HepG2 (cell line): Measurements from ENCODE around the gene PRR12. TPM values are rescaled to one million over a fixed set of nuclear protein-coding genes. Genes with fewer than 3 reads are reported as not detected.

Experiments
- ATAC-seq: fragments of 200-7000 bp; cut with Tn5 transposase; 3 replicates; pipeline ENCODE4 v1.9.1; 2020; ENCODE audit warnings: mild to moderate bottlenecking, moderate library complexity
- BruUV-seq: library from RNA; stranded (reverse); fragments of 400-500 nt; replicated peaks from 2 replicates; lab custom pipeline; 2021; lab: Mats Ljungman, UMichigan
- CTCF ChIA-PET: fragments of 300-600 bp; formaldehyde crosslinking; extraction: SDS; loops from one replicate; lab custom pipeline; 2021; ENCODE audit warnings: low total read pairs, inconsistent platforms, low intra/inter-chr PET ratio; lab: Yijun Ruan, JAX
- POLR2A ChIA-PET: fragments of 350-600 bp; sonication (Branson Sonifier 250); formaldehyde crosslinking; loops from one replicate; lab custom pipeline; 2020; ENCODE audit warnings: antibody characterized with exemption, inconsistent platforms; lab: Yijun Ruan, JAX
- DNase-seq: peaks from one replicate; pipeline ENCODE4 v3.0.0-alpha.2; 2015; ENCODE audit warnings: low spot score
- FAIRE-seq: peaks from 3 replicates; lab custom pipeline; 2011; peaks lifted over from hg19 to GRCh38; lab: Jason Lieb, UNC
- H2AFZ ChIP-seq: one replicate; pipeline ENCODE4 v1.6.1; 2011; ENCODE audit warnings: low read length, inconsistent platforms
- H3K27ac ChIP-seq: fragments of 300-600 bp; 3 replicates; pipeline ENCODE4 v1.8.0; 2011; ENCODE audit warnings: mixed run types, mild to moderate bottlenecking, mixed read lengths, low read length, inconsistent platforms; ENCODE audit not compliant: insufficient read depth; ENCODE audit errors: extremely low read length
- H3K27me3 ChIP-seq, 2 experiments: fragments of 200-600 bp in 1 of 2; 2 replicates in 1 of 2; 3 replicates in 1 of 2; pipeline versions ENCODE4 v1.6.0 to v1.8.0; 2011; ENCODE audit warnings: low read length in 2 of 2, mild to moderate bottlenecking in 2 of 2, moderate library complexity in 2 of 2, inconsistent platforms in 1 of 2; ENCODE audit not compliant: insufficient read depth in 2 of 2, control insufficient read depth in 1 of 2
- H3K36me3 ChIP-seq, 2 experiments: fragments of 200-600 bp in 1 of 2; replicated peaks in 1 of 2; 2 replicates in 1 of 2; 3 replicates in 1 of 2; pipeline versions ENCODE4 v1.5.1 to v1.8.0; 2011; ENCODE audit warnings: low read length in 2 of 2, inconsistent platforms in 1 of 2; ENCODE audit not compliant: insufficient read depth in 2 of 2, control insufficient read depth in 1 of 2
- H3K4me1 ChIP-seq: 2 replicates; pipeline ENCODE4 v1.5.1; 2012; ENCODE audit warnings: low read length, inconsistent platforms; ENCODE audit not compliant: insufficient read depth
- H3K4me2 ChIP-seq: 2 replicates; pipeline ENCODE4 v1.6.0; 2011; ENCODE audit warnings: low read depth, low read length, inconsistent platforms
- H3K4me3 ChIP-seq, 3 experiments: fragments of 200-600 bp in 1 of 3; sonication (generic), shearing (Covaris generic) in 1 of 3; replicated peaks in 1 of 3; 2 replicates each; pipeline ENCODE4 v1.5.1; 2011 to 2016; ENCODE audit warnings: low read length in 3 of 3, inconsistent platforms in 2 of 3, low read depth in 2 of 3, mild to moderate bottlenecking in 2 of 3, control low read depth in 1 of 3, mixed read lengths in 1 of 3; ENCODE audit not compliant: insufficient read depth in 1 of 3
- H3K79me2 ChIP-seq: one replicate; pipeline ENCODE4 v1.6.1; 2011; ENCODE audit warnings: low read length, inconsistent platforms; ENCODE audit not compliant: insufficient read depth
- H3K9ac ChIP-seq: 2 replicates; pipeline ENCODE4 v1.6.0; 2011; ENCODE audit warnings: mild to moderate bottlenecking, low read depth, low read length, inconsistent platforms; ENCODE audit not compliant: insufficient read depth
- H3K9me3 ChIP-seq: 2 replicates; pipeline ENCODE4 v1.5.1; 2012; ENCODE audit warnings: mild to moderate bottlenecking, low read length
- H4K20me1 ChIP-seq: 2 replicates; pipeline ENCODE4 v1.6.0; 2011; ENCODE audit warnings: inconsistent platforms, mild to moderate bottlenecking, low read length, moderate library complexity; ENCODE audit not compliant: insufficient read depth
- ARID2 ChIP-seq: sonication (generic); formaldehyde crosslinking; IDR thresholded peaks from 2 replicates; pipeline ENCODE4 v1.8.1; 2022; ENCODE audit warnings: mild to moderate bottlenecking, missing genetic modification reagents, borderline replicate concordance
- ARID3A ChIP-seq: IDR thresholded peaks from 2 replicates; pipeline ENCODE4 v1.6.1; 2012; ENCODE audit warnings: low read depth, low read length, improper control_type of control experiment
- HOXA7 ChIP-seq: sonication (generic); formaldehyde crosslinking; IDR thresholded peaks from 2 replicates; pipeline ENCODE4 v1.8.1; 2022; ENCODE audit warnings: mild to moderate bottlenecking, missing genetic modification reagents, moderate library complexity
- NAIF1 ChIP-seq: sonication (generic); formaldehyde crosslinking; IDR thresholded peaks from 2 replicates; pipeline ENCODE4 v1.5.0; 2020; ENCODE audit warnings: mild to moderate bottlenecking, missing genetic modification reagents, borderline replicate concordance
- NCOA5 ChIP-seq: sonication (generic); formaldehyde crosslinking; IDR thresholded peaks from 2 replicates; pipeline ENCODE4 v1.4.0; 2020; ENCODE audit warnings: missing genetic modification reagents
- NFATC3 ChIP-seq: sonication (generic); formaldehyde crosslinking; IDR thresholded peaks from 2 replicates; pipeline ENCODE4 v1.5.1; 2020; ENCODE audit warnings: mild to moderate bottlenecking, missing genetic modification reagents
- PHF8 ChIP-seq: sonication (generic); formaldehyde crosslinking; IDR thresholded peaks from 2 replicates; pipeline ENCODE4 v1.5.0; 2020; ENCODE audit warnings: missing genetic modification reagents
- RFX3 ChIP-seq: IDR thresholded peaks from 2 replicates; pipeline ENCODE4 v1.6.1; 2016; ENCODE audit warnings: missing biosample characterization, missing genetic modification reagents
- RFXAP ChIP-seq: sonication (generic); formaldehyde crosslinking; IDR thresholded peaks from 2 replicates; pipeline ENCODE4 v1.4.0; 2020; ENCODE audit warnings: missing genetic modification reagents, borderline replicate concordance
- SETDB1 ChIP-seq: sonication (generic); formaldehyde crosslinking; IDR thresholded peaks from 2 replicates; pipeline ENCODE4 v1.5.1; 2020; ENCODE audit warnings: missing genetic modification reagents, mild to moderate bottlenecking, borderline replicate concordance
- SSRP1 ChIP-seq: IDR thresholded peaks from 2 replicates; pipeline ENCODE4 v1.6.1; 2016; ENCODE audit warnings: control low read depth
- SYNCRIP ChIP-seq: fragments of 200-400 bp; formaldehyde crosslinking; IDR thresholded peaks from 2 replicates; pipeline ENCODE4 v1.6.1; 2018; ENCODE audit warnings: mild to moderate bottlenecking, low read depth, low read length; ENCODE audit not compliant: insufficient read depth
- TBP ChIP-seq: sonication (generic); formaldehyde crosslinking; IDR thresholded peaks from 2 replicates; pipeline ENCODE4 v1.5.0; 2020; ENCODE audit warnings: missing genetic modification reagents
- UBTF ChIP-seq: sonication (generic); formaldehyde crosslinking; IDR thresholded peaks from 2 replicates; pipeline ENCODE4 v1.4.0; 2020; ENCODE audit warnings: mild to moderate bottlenecking, missing genetic modification reagents
- XBP1 ChIP-seq: sonication (generic); formaldehyde crosslinking; IDR thresholded peaks from 2 replicates; pipeline ENCODE4 v1.5.0; 2020; ENCODE audit warnings: missing genetic modification reagents
- ZMYM2 ChIP-seq: sonication (generic); formaldehyde crosslinking; IDR thresholded peaks from 2 replicates; pipeline ENCODE4 v1.8.0; 2022; ENCODE audit warnings: mild to moderate bottlenecking, missing genetic modification reagents
- ZNF331 ChIP-seq: sonication (generic); formaldehyde crosslinking; IDR thresholded peaks from 2 replicates; pipeline ENCODE4 v1.4.0; 2020; ENCODE audit warnings: missing genetic modification reagents
- ZNF446 ChIP-seq: sonication (generic); formaldehyde crosslinking; IDR thresholded peaks from 2 replicates; pipeline ENCODE4 v1.5.0; 2020; ENCODE audit warnings: mild to moderate bottlenecking, missing genetic modification reagents
- ZNF773 ChIP-seq: sonication (generic); formaldehyde crosslinking; IDR thresholded peaks from 2 replicates; pipeline ENCODE4 v1.4.0; 2020; ENCODE audit warnings: missing genetic modification reagents, borderline replicate concordance
- ZNF841 ChIP-seq: sonication (generic); formaldehyde crosslinking; IDR thresholded peaks from 2 replicates; pipeline ENCODE4 v1.8.1; 2023; ENCODE audit warnings: missing genetic modification reagents, borderline replicate concordance
- WGBS: methylation state at CpG from one replicate; pipeline ENCODE4 v1.1.6; 2017; ENCODE audit warnings: low lambda C conversion rate; 5-methylcytosine and 5-hydroxymethylcytosine counted together
- in situ Hi-C: cut with HindIII; loops from 2 replicates; pipeline ENCODE4 v1.10.0; 2017; ENCODE audit warnings: low pct_unique_long_range_greater_than_20kb; ENCODE audit not compliant: extremely low pct_ligation_motif_present
- intact Hi-C: fragments of 100-400 bp; cut with micrococcal nuclease; formaldehyde crosslinking; loops from one replicate; pipeline ENCODE4 v1.10.0; 2022; ENCODE audit not compliant: unreplicated experiment
- polyA plus RNA-seq, 8 experiments: library from polyadenylated mRNA; depleted of rRNA in 3 of 8; stranded (reverse) in 7 of 8; unstranded in 1 of 8; fragments of >200 nt; fragmentation: Illumina TruSeq in 4 of 8; extraction: Trizol in 4 of 8; gene quantifications; 2 replicates each; pipeline versions ENCODE4 v1.2.1 to v1.2.3, GENCODE V29; 2011 to 2016; ENCODE audit warnings: low read depth in 4 of 8, missing spikeins in 1 of 8, mixed read lengths in 1 of 8; ENCODE audit not compliant: insufficient read depth in 1 of 8
- total RNA-seq, 5 experiments: library from RNA; depleted of rRNA; stranded (reverse); fragments of >200 nt; fragmentation: Illumina TruSeq; extraction: Trizol; gene quantifications; 2 replicates each; pipeline ENCODE4 v1.2.3, GENCODE V29; 2016; ENCODE audit warnings: low read depth in 1 of 5

Gene PRR12
- total and polyA plus RNA-seq, 2 of the 13 experiments (the other 11 are each of a cell fraction or from before 2014, with no cell fraction given): 0.62 to 1.5 TPM

GRCh38 chr19:49664171-49665035 is 73.4 kb downstream of the PRR12 start (continued):
- no peak for TF ChIP-seq ZMYM2 (CRISPR knock-in tag)
- TF ChIP-seq TBP (CRISPR knock-in tag): no peak
- TF ChIP-seq, all 625 proteins: peak for 135

- H3K4me3 ChIP-seq: peak overlapping the region; percentile 63 to 96 (median 93)
- H3K4me1 ChIP-seq: peaks cover 27% of the 10 kb centered on the region
- DNase-seq: no peak
- ATAC-seq: no peak
- H3K9ac ChIP-seq: peak overlapping the region; percentile 90
- no peak overlapping the region for H2AFZ ChIP-seq
- BruUV-seq: no TSS peak
- in situ Hi-C loops (no loop called here), intact Hi-C loops (loop anchor here (2.0 kb wide), 1 partner anchor 24 kb away; the partner anchor contains the start of gene RRAS)
- no peaks in the 10 kb centered on the region for H3K9me3 ChIP-seq
- CTCF ChIA-PET: no interaction called here
- under 1% methylated on average over 7 of the region's 7 CpGs for WGBS
- peaks cover 7 to 30% of the 10 kb centered on the region in 2 experiments for H3K36me3 ChIP-seq
- POLR2A ChIA-PET: interaction anchor here (1.0 to 5.7 kb wide), 6 partner anchors 12 to 152 kb away, joined by 3 to 92 read pairs (median 14); partner anchors contain the start of genes FCGRT, PRMT1, RRAS and SCAF1
- H3K27ac ChIP-seq: peak overlapping the region; percentile 74
- peaks cover 30% of the 10 kb centered on the region for H3K79me2 ChIP-seq
- no peak for FAIRE-seq
- H3K4me2 ChIP-seq: peak overlapping the region; percentile 98
- peaks cover 5% of the 10 kb centered on the region; the same call in 1 of the 2 replicates for H4K20me1 ChIP-seq
- H3K27me3 ChIP-seq: no peaks in the 10 kb centered on the region; a peak in 1 of 5 replicates
- TF ChIP-seq SETDB1 (no peak), NCOA5 (CRISPR knock-in tag) (no peak), ZNF773 (CRISPR knock-in tag) (no peak), RFX3 (no peak), ZNF331 (CRISPR knock-in tag) (no peak), ARID3A (no peak), ZNF841 (no peak), PHF8 (CRISPR knock-in tag) (0 out of 2 replicates have a peak, but pooled peaks have one; percentile 8), ARID2 (CRISPR knock-in tag) (no peak), SSRP1 (CRISPR knock-in tag) (0 out of 2 replicates have a peak, but pooled peaks have one; percentile 49), HOXA7 (CRISPR knock-in tag) (no peak), RFXAP (CRISPR knock-in tag) (0 out of 2 replicates have a peak, but pooled peaks have one; percentile 2), NFATC3 (no peak), SYNCRIP (no peak), ZNF446 (CRISPR knock-in tag) (peak; percentile 27; the same call in 1 of the 2 replicates), XBP1 (CRISPR knock-in tag) (no peak), NAIF1 (CRISPR knock-in tag) (0 out of 2 replicates have a peak, but pooled peaks have one; percentile 6), UBTF (CRISPR knock-in tag) (peak; percentile 29; the same call in 1 of the 2 replicates)
Observed at GRCh38 chr19:49665036-49665350, 74.0 kb downstream of the PRR12 start.
